Skeletal muscle tissue (tissue), 4 donors: Measurements from ENCODE around the gene ADGRV1. TPM values are rescaled to one million over a fixed set of nuclear protein-coding genes. Genes with fewer than 3 reads are reported as not detected.
"Not testable (repeated sequence)": the region's sequence is repeated elsewhere in the genome, so short reads cannot be mapped to it uniquely, and the experiment has no call there.

ENCODE experiments used
- H3K27ac ChIP-seq: one replicate; pipeline ENCODE4 v1.7.0; 2013; ENCODE audit warnings: mild to moderate bottlenecking, low read depth, low read length, inconsistent platforms
- H3K27me3 ChIP-seq, 3 donors: one replicate each; pipeline ENCODE4 v1.7.0; 2013; ENCODE audit warnings: low read length in 3 of 3; ENCODE audit not compliant: control insufficient read depth in 3 of 3, insufficient read depth in 3 of 3
- H3K36me3 ChIP-seq, 3 donors: one replicate each; pipeline ENCODE4 v1.7.0; 2013; ENCODE audit warnings: low read length in 3 of 3; ENCODE audit not compliant: control insufficient read depth in 3 of 3, insufficient read depth in 3 of 3
- H3K4me1 ChIP-seq, 3 donors: one replicate each; pipeline ENCODE4 v1.7.0; 2013; ENCODE audit warnings: low read length in 3 of 3, mild to moderate bottlenecking in 3 of 3; ENCODE audit not compliant: control insufficient read depth in 3 of 3, insufficient read depth in 3 of 3
- H3K4me3 ChIP-seq, 3 donors: one replicate each; pipeline ENCODE4 v1.7.0; 2013; ENCODE audit warnings: low read length in 3 of 3
- H3K9ac ChIP-seq, 3 donors: one replicate each; pipeline ENCODE4 v1.7.0; 2013; ENCODE audit warnings: low read length in 3 of 3, mild to moderate bottlenecking in 3 of 3, moderate library complexity in 2 of 3, low read depth in 1 of 3
- H3K9me3 ChIP-seq, 3 donors: one replicate each; pipeline ENCODE4 v1.7.0; 2013; ENCODE audit warnings: low read length in 3 of 3; ENCODE audit not compliant: control insufficient read depth in 3 of 3
- total RNA-seq: library from RNA; depleted of rRNA; stranded (reverse); fragments of >200 nt; gene quantifications from one replicate; pipeline ENCODE4 v1.2.3, GENCODE V29; 2014
- donor health status: Osteomylitis.

ADGRV1 gene
- total RNA-seq, 1 donor from 2014 or later: 2.6 TPM

GRCh38 chr5:90955001-90955635 lies 396.5 kb downstream of the ADGRV1 start:
- H3K27ac ChIP-seq: no peak overlapping the region
- H3K4me3 ChIP-seq: no peak overlapping the region
- no peaks in the 10 kb centered on the region for H3K9me3 ChIP-seq
- no peaks in the 10 kb centered on the region for H3K36me3 ChIP-seq
- H3K9ac ChIP-seq: no peak overlapping the region
- H3K27me3 ChIP-seq: no peaks in the 10 kb centered on the region
- H3K4me1 ChIP-seq: no peaks in the 10 kb centered on the region

GRCh38 chr5:90956511-90957097 lies 398.0 kb downstream of the ADGRV1 start:
- no peak overlapping the region for H3K9ac ChIP-seq
- H3K36me3 ChIP-seq: no peaks in the 10 kb centered on the region
- no peak overlapping the region for H3K4me3 ChIP-seq
- H3K27ac ChIP-seq: no peak overlapping the region
- H3K9me3 ChIP-seq: no peaks in the 10 kb centered on the region
- no peaks in the 10 kb centered on the region for H3K27me3 ChIP-seq
- H3K4me1 ChIP-seq: no peaks in the 10 kb centered on the region

- Histone ChIP-seq H3K27me3 (no peaks in the 10 kb centered on the region), H3K27ac (no peak overlapping the region), H3K36me3 (no peaks in the 10 kb centered on the region), H3K4me1 (no peaks in the 10 kb centered on the region), H3K9me3 (no peaks in the 10 kb centered on the region), H3K4me3 (no peak overlapping the region), H3K9ac (no peak overlapping the region)
These were observed 399.3 kb downstream of the ADGRV1 start for GRCh38 chr5:90957906-90958305.

GRCh38 chr5:90959262-90959661 lies 400.7 kb downstream of the ADGRV1 start:
- no peaks in the 10 kb centered on the region for H3K36me3 ChIP-seq
- no peak overlapping the region for H3K9ac ChIP-seq
- no peaks in the 10 kb centered on the region for H3K9me3 ChIP-seq
- H3K27ac ChIP-seq: no peak overlapping the region
- no peaks in the 10 kb centered on the region for H3K27me3 ChIP-seq
- no peak overlapping the region for H3K4me3 ChIP-seq
- H3K4me1 ChIP-seq: no peaks in the 10 kb centered on the region

- Histone ChIP-seq H3K27ac (no peak overlapping the region), H3K4me3 (no peak overlapping the region), H3K36me3 (no peaks in the 10 kb centered on the region), H3K4me1 (no peaks in the 10 kb centered on the region), H3K9ac (no peak overlapping the region), H3K27me3 (no peaks in the 10 kb centered on the region), H3K9me3 (no peaks in the 10 kb centered on the region)
These were observed 403.9 kb downstream of the ADGRV1 start for GRCh38 chr5:90962481-90962880.

GRCh38 chr5:90965110-90965685 lies 406.6 kb downstream of the ADGRV1 start:
- no peak overlapping the region for H3K9ac ChIP-seq
- H3K4me3 ChIP-seq: no peak overlapping the region
- peaks cover 0 to 5% (median 0%) of the 10 kb centered on the region in 3 donors for H3K9me3 ChIP-seq
- H3K36me3 ChIP-seq: no peaks in the 10 kb centered on the region
- H3K27me3 ChIP-seq: no peaks in the 10 kb centered on the region
- no peak overlapping the region for H3K27ac ChIP-seq
- H3K4me1 ChIP-seq: no peaks in the 10 kb centered on the region

- H3K36me3 ChIP-seq: no peaks in the 10 kb centered on the region
- H3K9ac ChIP-seq: no peak overlapping the region
- H3K4me1 ChIP-seq: no peaks in the 10 kb centered on the region
- peaks cover 0 to 5% (median 0%) of the 10 kb centered on the region in 3 donors for H3K9me3 ChIP-seq
- H3K27ac ChIP-seq: no peak overlapping the region
- no peaks in the 10 kb centered on the region for H3K27me3 ChIP-seq
- no peak overlapping the region for H3K4me3 ChIP-seq
These were observed 408.8 kb downstream of the ADGRV1 start for GRCh38 chr5:90967443-90967842.

GRCh38 chr5:90967851-90968250 lies 409.3 kb downstream of the ADGRV1 start:
- no peak overlapping the region for H3K9ac ChIP-seq
- no peak overlapping the region for H3K27ac ChIP-seq
- no peaks in the 10 kb centered on the region for H3K27me3 ChIP-seq

GRCh38 chr5:90968319-90968718 lies 409.7 kb downstream of the ADGRV1 start:
- H3K4me3 ChIP-seq: no peak overlapping the region
- no peaks in the 10 kb centered on the region for H3K36me3 ChIP-seq
- H3K9ac ChIP-seq: no peak overlapping the region
- H3K27me3 ChIP-seq: no peaks in the 10 kb centered on the region
- H3K4me1 ChIP-seq: no peaks in the 10 kb centered on the region
- H3K27ac ChIP-seq: no peak overlapping the region
- H3K9me3 ChIP-seq: peaks cover 0 to 5% (median 0%) of the 10 kb centered on the region in 3 donors

More at GRCh38 chr5:90967851-90968250, 409.3 kb downstream of the ADGRV1 start:
- H3K36me3 ChIP-seq: no peaks in the 10 kb centered on the region
- H3K9me3 ChIP-seq: peaks cover 0 to 5% (median 0%) of the 10 kb centered on the region in 3 donors
- H3K4me1 ChIP-seq: no peaks in the 10 kb centered on the region
- H3K4me3 ChIP-seq: no peak overlapping the region

- not testable (repeated sequence) for H3K27ac ChIP-seq, H3K4me1 ChIP-seq, H3K9me3 ChIP-seq, H3K36me3 ChIP-seq, H3K9ac ChIP-seq, H3K27me3 ChIP-seq, H3K4me3 ChIP-seq
These were observed 411.3 kb downstream of the ADGRV1 start for GRCh38 chr5:90969945-90970344.
